Immature natural killer cell (primary cell): ENCODE data around the gene HAUS5. TPM values are rescaled to one million over a fixed set of nuclear protein-coding genes. Genes with fewer than 3 reads are reported as not detected.
A peak's percentile ranks its signal among the peaks of the same experiment; 100 is the strongest.

Experiments used
- DNase-seq, 3 donors: peaks; one replicate each; pipeline ENCODE4 v3.0.0; 2022; ENCODE audit warnings: mixed read lengths in 1 of 3
- H3K27ac Mint-ChIP-seq, 6 donors: one replicate each; pipeline ENCODE4 v1.8.0; 2020; ENCODE audit warnings: mixed read lengths in 6 of 6, mild to moderate bottlenecking in 5 of 6, inconsistent platforms in 4 of 6, moderate library complexity in 3 of 6
- H3K27me3 Mint-ChIP-seq, 3 donors: one replicate each; pipeline ENCODE4 v1.8.0; 2020 to 2021; ENCODE audit warnings: low read depth in 3 of 3, mild to moderate bottlenecking in 3 of 3, mixed read lengths in 3 of 3, moderate library complexity in 3 of 3, inconsistent platforms in 1 of 3
- H3K36me3 Mint-ChIP-seq, 3 donors: one replicate each; pipeline ENCODE4 v1.8.0; 2020; ENCODE audit warnings: mixed read lengths in 3 of 3, inconsistent platforms in 2 of 3, mild to moderate bottlenecking in 2 of 3
- H3K4me1 Mint-ChIP-seq, 2 donors: one replicate each; pipeline ENCODE4 v1.8.0; 2020; ENCODE audit warnings: inconsistent platforms in 2 of 2, mild to moderate bottlenecking in 2 of 2, mixed read lengths in 2 of 2, moderate library complexity in 1 of 2
- H3K4me3 Mint-ChIP-seq, 5 donors: one replicate each; pipeline ENCODE4 v1.8.0; 2020; ENCODE audit warnings: mild to moderate bottlenecking in 5 of 5, mixed read lengths in 5 of 5, inconsistent platforms in 3 of 5, moderate library complexity in 3 of 5
- H3K9me3 Mint-ChIP-seq, 6 donors: one replicate each; pipeline ENCODE4 v1.8.0; 2020; ENCODE audit warnings: mild to moderate bottlenecking in 6 of 6, mixed read lengths in 6 of 6, inconsistent platforms in 4 of 6, moderate library complexity in 3 of 6
- polyA plus RNA-seq, 3 donors: library from polyadenylated mRNA; unstranded; fragments of 300-500 nt; fragmentation: Illumina TruSeq; gene quantifications; one replicate each; pipeline ENCODE4 v1.2.3, GENCODE V29; 2021

The HAUS5 gene
- polyA plus RNA-seq, 3 donors from 2014 or later, result 0.98 to 7.5 (median 6.0) TPM

GRCh38 chr19:35656700-35657099 lies 44.2 kb downstream of the HAUS5 start:
- Mint-ChIP-seq H3K27ac (no peak overlapping the region), H3K9me3 (no peaks in the 10 kb centered on the region), H3K4me3 (no peak overlapping the region), H3K4me1 (peaks cover 2 to 19% of the 10 kb centered on the region in 2 donors), H3K36me3 (peaks cover 12 to 27% (median 22%) of the 10 kb centered on the region in 3 donors), H3K27me3 (peaks cover 0 to 2% (median 0%) of the 10 kb centered on the region in 3 donors)
- no peak for DNase-seq

- no peak overlapping the region for H3K27ac Mint-ChIP-seq
- DNase-seq, result no peak
- H3K27me3 Mint-ChIP-seq, result peaks cover 0 to 2% (median 0%) of the 10 kb centered on the region in 3 donors
- H3K9me3 Mint-ChIP-seq, result no peaks in the 10 kb centered on the region
- H3K36me3 Mint-ChIP-seq, result peaks cover 15 to 27% (median 22%) of the 10 kb centered on the region in 3 donors
- H3K4me3 Mint-ChIP-seq, result no peak overlapping the region
- peaks cover 2 to 16% of the 10 kb centered on the region in 2 donors for H3K4me1 Mint-ChIP-seq
Measured at GRCh38 chr19:35657904-35658700, 45.6 kb downstream of the HAUS5 start.

GRCh38 chr19:35661995-35662340 lies 49.4 kb downstream of the HAUS5 start:
- H3K4me1 Mint-ChIP-seq, result peaks cover 0 to 6% of the 10 kb centered on the region in 2 donors
- no peak overlapping the region for H3K4me3 Mint-ChIP-seq
- peaks cover 8 to 10% (median 8%) of the 10 kb centered on the region in 3 donors for H3K36me3 Mint-ChIP-seq
- no peak for DNase-seq
- no peaks in the 10 kb centered on the region for H3K27me3 Mint-ChIP-seq
- no peak overlapping the region for H3K27ac Mint-ChIP-seq
- no peaks in the 10 kb centered on the region for H3K9me3 Mint-ChIP-seq

GRCh38 chr19:35663981-35664380 lies 51.4 kb downstream of the HAUS5 start:
- DNase-seq, result no peak
- no peak overlapping the region for H3K27ac Mint-ChIP-seq
- H3K4me1 Mint-ChIP-seq, result no peaks in the 10 kb centered on the region
- H3K4me3 Mint-ChIP-seq, result no peak overlapping the region
- H3K36me3 Mint-ChIP-seq, result peaks cover 0 to 8% (median 4%) of the 10 kb centered on the region in 3 donors
- no peaks in the 10 kb centered on the region for H3K27me3 Mint-ChIP-seq
- H3K9me3 Mint-ChIP-seq, result no peaks in the 10 kb centered on the region

GRCh38 chr19:35665157-35665556 lies 52.6 kb downstream of the HAUS5 start:
- no peak for DNase-seq
- H3K4me3 Mint-ChIP-seq, result no peak overlapping the region
- peaks cover 0 to 8% (median 0%) of the 10 kb centered on the region in 3 donors for H3K36me3 Mint-ChIP-seq
- peaks cover 0 to 2% (median 0%) of the 10 kb centered on the region in 6 donors for H3K9me3 Mint-ChIP-seq
- peaks cover 0 to 3% (median 0%) of the 10 kb centered on the region in 3 donors for H3K27me3 Mint-ChIP-seq
- no peak overlapping the region for H3K27ac Mint-ChIP-seq
- no peaks in the 10 kb centered on the region for H3K4me1 Mint-ChIP-seq

- Mint-ChIP-seq H3K27me3 (peaks cover 0 to 3% (median 0%) of the 10 kb centered on the region in 3 donors), H3K9me3 (peaks cover 0 to 2% (median 0%) of the 10 kb centered on the region in 6 donors), H3K27ac (no peak overlapping the region), H3K4me1 (no peaks in the 10 kb centered on the region), H3K4me3 (no peak overlapping the region), H3K36me3 (peaks cover 0 to 8% (median 0%) of the 10 kb centered on the region in 3 donors)
- no peak for DNase-seq
Measured at GRCh38 chr19:35665604-35666003, 53.1 kb downstream of the HAUS5 start.

GRCh38 chr19:35666251-35666913 lies 53.8 kb downstream of the HAUS5 start, which contains the start of gene UPK1A:
Gene UPK1A (plus strand): TSS chr19:35666517. CDS start chr19:35666813, 296 bp downstream.
- peaks cover under 1 to 5% (median 3%) of the 10 kb centered on the region in 3 donors for H3K27me3 Mint-ChIP-seq
- DNase-seq, result no peak
- H3K4me1 Mint-ChIP-seq, result no peaks in the 10 kb centered on the region
- peaks cover 0 to 6% (median 0%) of the 10 kb centered on the region in 3 donors for H3K36me3 Mint-ChIP-seq
- H3K4me3 Mint-ChIP-seq, result no peak within 1 kb of the TSS
- no peak within 1 kb of the TSS for H3K27ac Mint-ChIP-seq
- peaks cover 0 to 2% (median 0%) of the 10 kb centered on the region in 6 donors for H3K9me3 Mint-ChIP-seq

GRCh38 chr19:35669566-35669965 lies 57.0 kb downstream of the HAUS5 start:
- Mint-ChIP-seq H3K36me3 (no peaks in the 10 kb centered on the region), H3K9me3 (peaks cover 0 to 2% (median 0%) of the 10 kb centered on the region in 6 donors), H3K27ac (no peak overlapping the region), H3K27me3 (peaks cover 5 to 14% (median 11%) of the 10 kb centered on the region in 3 donors), H3K4me1 (peaks cover 6 to 8% of the 10 kb centered on the region in 2 donors), H3K4me3 (peak overlapping the region in 1 of 5 donors; percentile 58)
- no peak for DNase-seq

GRCh38 chr19:35669974-35670373 lies 57.4 kb downstream of the HAUS5 start:
- peaks cover 5 to 14% (median 11%) of the 10 kb centered on the region in 3 donors for H3K27me3 Mint-ChIP-seq
- H3K4me1 Mint-ChIP-seq, result peaks cover 6 to 8% of the 10 kb centered on the region in 2 donors
- peaks cover 0 to 2% (median 0%) of the 10 kb centered on the region in 6 donors for H3K9me3 Mint-ChIP-seq
- no peaks in the 10 kb centered on the region for H3K36me3 Mint-ChIP-seq
- DNase-seq, result no peak
- H3K4me3 Mint-ChIP-seq, result peak overlapping the region in 1 of 5 donors; percentile 58
- H3K27ac Mint-ChIP-seq, result no peak overlapping the region

- Mint-ChIP-seq H3K9me3 (peaks cover 0 to 2% (median 0%) of the 10 kb centered on the region in 6 donors), H3K27ac (no peak overlapping the region), H3K27me3 (peaks cover 5 to 14% (median 11%) of the 10 kb centered on the region in 3 donors), H3K4me3 (no peak overlapping the region), H3K36me3 (no peaks in the 10 kb centered on the region), H3K4me1 (peaks cover 6 to 8% of the 10 kb centered on the region in 2 donors)
- DNase-seq, result no peak
Measured at GRCh38 chr19:35670686-35671085, 58.2 kb downstream of the HAUS5 start.

GRCh38 chr19:35671818-35672217 lies 59.3 kb downstream of the HAUS5 start:
- Mint-ChIP-seq H3K9me3 (peaks cover 0 to 2% (median 0%) of the 10 kb centered on the region in 6 donors), H3K36me3 (no peaks in the 10 kb centered on the region), H3K4me1 (peaks cover 6 to 8% of the 10 kb centered on the region in 2 donors), H3K27me3 (peaks cover 5 to 14% (median 11%) of the 10 kb centered on the region in 3 donors), H3K27ac (no peak overlapping the region), H3K4me3 (no peak overlapping the region)
- DNase-seq, result no peak

GRCh38 chr19:35673121-35673804 lies 60.7 kb downstream of the HAUS5 start:
- Mint-ChIP-seq H3K27ac (no peak overlapping the region), H3K27me3 (peaks cover 5 to 16% (median 11%) of the 10 kb centered on the region in 3 donors), H3K4me3 (peak overlapping the region; percentile 61 to 75 (median 74)), H3K4me1 (peaks cover 6 to 8% of the 10 kb centered on the region in 2 donors), H3K36me3 (no peaks in the 10 kb centered on the region), H3K9me3 (peaks cover 0 to 2% (median 0%) of the 10 kb centered on the region in 6 donors)
- peak in 1 of 3 donors; percentile 14 for DNase-seq
